Iris pigment epithelial cell (primary cell): ENCODE data around the gene SEC24A.
A peak's percentile ranks its signal among the peaks of the same experiment; 100 is the strongest.

Experiments used
- DNase-seq: peaks from one replicate; pipeline ENCODE4 v3.0.0-alpha.2; 2011; ENCODE audit warnings: low read depth

The SEC24A gene

DNA sequence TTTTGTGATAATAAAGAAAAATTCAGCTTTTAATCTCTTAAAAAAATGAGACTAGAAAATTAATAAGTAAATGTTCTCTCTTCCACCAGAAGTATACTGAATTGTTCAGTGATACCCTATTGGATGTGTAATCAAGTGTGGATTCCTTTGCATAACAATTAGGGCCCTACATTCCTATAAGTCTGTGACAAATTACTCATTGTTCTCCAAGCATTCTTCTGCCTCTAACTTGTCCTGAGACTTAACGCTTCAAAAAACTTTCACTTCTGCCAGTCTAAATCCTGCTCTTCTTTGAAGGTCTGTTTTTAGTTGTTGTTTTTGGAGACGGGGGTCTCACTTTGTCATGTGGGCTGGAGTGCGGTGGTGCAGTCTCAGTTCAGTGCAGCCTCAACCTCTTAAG is 100.8 kb downstream of the SEC24A start:
- DNase-seq = no peak

DNA sequence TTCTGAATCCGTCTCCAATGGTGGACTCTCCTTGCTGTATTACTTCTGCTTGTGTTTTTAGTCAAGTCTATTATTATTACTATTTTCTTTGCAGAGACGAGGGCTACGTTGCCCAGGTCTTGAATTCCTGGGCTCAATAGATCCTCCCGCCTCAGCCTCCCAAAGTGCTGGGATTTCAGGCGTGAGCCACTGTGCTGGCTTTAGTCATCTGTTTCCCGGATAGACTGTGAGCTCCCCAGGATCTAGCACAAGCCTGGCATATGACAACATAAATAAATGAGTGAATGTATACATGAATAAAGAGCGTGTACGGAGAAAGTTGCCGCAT is 109.6 kb downstream of the SEC24A start:
- DNase-seq = no peak

GRCh38 chr5:134758504-134759341 is 110.1 kb downstream of the SEC24A start, which contains the start of gene DDX46:
Gene DDX46 (plus strand): TSS chr5:134758779. CDS start chr5:134758939, 160 bp downstream.
- DNase-seq = peak; percentile 95

DNA sequence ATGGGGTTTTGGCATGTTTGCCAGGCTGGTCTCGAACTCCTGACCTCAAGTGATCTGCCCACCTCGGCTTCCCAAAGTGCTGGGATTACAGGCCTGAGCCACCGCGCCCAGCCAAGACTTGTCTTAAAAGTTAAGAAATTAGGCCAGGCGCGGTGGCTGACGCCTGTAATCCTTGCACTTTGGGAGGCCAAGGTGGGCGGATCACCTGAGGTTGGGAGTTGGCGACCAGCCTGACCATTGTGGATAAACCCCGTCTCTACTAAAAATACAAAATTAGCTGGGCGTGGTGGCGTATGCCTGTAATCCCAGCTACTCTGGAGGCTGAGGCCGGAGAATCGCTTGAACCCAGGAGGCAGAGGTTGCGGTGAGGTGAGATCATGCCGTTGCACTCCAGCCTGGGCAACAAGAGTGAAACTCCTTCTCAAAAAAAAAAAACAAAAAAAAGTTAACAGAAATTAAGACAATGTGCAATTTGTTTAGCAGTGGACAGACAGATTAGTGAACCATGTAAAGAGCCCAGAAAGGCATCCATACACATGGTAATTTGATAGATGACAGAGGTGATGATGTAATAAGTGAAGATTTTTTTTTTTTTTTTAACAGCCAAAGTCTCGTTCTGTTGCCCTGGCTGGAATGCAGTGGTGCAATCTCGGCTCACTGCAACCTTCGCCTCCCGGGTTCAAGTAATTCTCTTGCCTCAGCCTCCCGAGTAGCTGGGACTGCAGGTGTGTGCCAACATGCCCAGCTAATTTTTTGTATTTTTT is 119.1 kb downstream of the SEC24A start:
- DNase-seq = peak; percentile 58

DNA sequence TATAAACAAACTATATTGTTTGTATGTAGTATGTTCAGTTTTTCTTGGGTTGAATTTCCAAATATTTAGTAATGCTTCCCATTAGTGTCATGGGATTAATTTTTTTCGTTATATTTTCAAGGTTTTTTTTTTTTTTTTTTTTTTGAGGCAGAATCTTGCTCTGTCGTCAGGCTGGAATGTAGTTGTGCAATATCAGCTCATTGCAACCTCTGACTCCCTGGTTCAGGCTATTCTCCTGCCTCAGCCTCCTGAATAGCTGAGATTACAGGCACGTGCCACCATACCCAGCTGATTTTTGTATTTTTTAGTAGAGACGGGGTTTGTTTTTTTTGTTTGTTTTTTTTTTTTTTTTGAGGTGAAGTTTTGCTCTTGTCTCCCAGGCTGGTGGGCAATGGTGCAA is 120.6 kb downstream of the SEC24A start:
- DNase-seq = peak; percentile 79

DNA sequence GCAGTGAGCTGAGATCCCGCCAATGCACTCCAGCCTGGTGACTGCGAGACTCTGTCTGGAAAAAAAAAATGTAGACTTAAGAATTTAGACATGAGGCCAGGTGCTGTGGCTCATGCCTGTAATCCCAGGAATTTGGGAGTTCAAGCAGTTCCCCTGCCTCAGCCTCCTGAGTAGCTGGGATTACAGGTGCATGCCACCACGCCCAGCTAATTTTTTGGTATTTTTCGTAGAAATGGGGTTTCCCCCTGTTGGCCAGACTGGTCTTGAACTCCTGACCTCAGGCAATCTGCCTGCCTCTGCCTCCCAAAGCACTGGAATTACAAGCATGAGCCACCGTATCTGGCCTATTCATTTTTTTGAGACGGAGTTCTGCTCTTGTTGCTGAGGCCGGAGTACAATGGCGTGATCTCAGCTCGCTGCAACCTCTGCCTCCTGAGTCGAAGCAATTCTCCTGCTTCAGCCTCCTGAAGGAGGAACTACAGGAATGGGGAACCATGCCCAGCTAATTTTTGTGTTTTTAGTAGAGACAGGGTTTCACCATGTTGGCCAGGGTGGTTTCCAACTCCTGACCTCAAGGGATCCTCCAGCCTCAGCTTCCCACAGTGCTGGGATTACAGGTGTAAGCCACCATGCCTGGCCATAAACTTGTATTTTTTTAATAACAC is 124.0 kb downstream of the SEC24A start:
- no peak for DNase-seq

- DNase-seq = peak; percentile 9
Measured at GRCh38 chr5:134777366-134777765, 128.8 kb downstream of the SEC24A start.
